Activated CD8-positive, alpha-beta memory T cell treated with anti-CD3 and anti-CD28 coated beads for 48 hours (primary cell): Measurements from ENCODE around the gene TMEM132A.

ENCODE experiments used
- DNase-seq, 3 experiments: peaks; one replicate each; pipeline ENCODE4 v3.0.0-alpha.2; 2020; ENCODE audit warnings: low read depth in 2 of 3, low spot score in 2 of 3

Gene TMEM132A

DNA sequence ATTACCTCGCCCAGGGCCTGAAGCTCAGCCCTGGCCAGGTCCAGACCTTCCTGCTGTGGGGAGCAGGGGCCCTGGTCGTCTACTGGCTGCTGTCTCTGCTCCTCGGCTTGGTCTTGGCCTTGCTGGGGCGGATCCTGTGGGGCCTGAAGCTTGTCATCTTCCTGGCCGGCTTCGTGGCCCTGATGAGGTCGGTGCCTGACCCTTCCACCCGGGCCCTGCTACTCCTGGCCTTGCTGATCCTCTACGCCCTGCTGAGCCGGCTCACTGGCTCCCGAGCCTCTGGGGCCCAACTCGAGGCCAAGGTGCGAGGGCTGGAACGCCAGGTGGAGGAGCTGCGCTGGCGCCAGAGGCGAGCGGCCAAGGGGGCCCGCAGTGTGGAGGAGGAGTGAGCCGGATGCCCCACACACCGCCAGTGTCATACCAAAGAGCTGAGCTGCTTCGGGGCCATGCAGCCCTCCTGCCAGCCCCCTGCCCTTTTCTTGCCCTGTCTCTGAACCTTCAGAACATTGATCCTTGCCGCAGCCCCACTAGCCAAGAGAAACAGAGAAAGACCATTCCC lies 2.4 kb upstream of the TMEM132A start:
- no peak for DNase-seq

DNA sequence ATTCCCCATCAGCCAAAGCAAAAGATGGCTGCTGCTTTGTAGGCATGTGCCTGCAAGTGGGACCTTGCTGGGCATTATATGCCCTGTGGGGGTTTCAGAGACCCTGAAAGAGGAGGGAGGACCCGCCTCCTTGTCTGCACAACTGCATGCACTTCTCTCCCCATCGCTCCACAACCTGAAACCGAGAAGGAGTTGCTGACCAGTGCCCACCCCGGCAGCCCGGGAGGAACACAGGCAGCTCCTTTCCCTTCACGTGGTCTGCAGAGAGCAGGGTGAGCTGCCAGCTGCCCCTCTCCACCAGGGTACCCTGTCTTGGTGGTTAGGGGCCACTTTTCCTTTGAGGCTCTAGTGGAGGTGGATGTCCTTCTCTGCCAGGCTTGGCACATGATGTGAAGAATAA lies 1.4 kb upstream of the TMEM132A start:
- no peak for DNase-seq

DNA sequence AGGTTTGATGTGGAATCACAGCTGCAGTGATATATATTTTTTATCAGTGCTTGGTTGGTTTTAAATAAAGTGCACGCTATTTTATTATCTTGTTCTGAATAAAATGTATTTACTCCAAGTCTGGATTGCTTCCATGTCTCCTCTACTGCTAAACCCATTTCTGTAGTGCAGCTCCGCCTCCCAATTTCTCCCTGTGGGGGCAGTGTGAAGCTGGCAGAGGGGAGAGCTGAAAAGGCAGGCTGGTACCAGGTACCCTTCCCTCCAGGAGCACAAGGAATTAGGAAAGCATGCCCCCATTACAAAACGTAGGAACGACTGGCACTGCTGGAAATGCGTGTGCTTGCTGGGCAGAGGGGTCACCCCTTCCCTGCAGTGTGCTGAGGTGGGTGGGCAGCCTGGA lies 934 bp upstream of the TMEM132A start:
- DNase-seq = no peak

DNA sequence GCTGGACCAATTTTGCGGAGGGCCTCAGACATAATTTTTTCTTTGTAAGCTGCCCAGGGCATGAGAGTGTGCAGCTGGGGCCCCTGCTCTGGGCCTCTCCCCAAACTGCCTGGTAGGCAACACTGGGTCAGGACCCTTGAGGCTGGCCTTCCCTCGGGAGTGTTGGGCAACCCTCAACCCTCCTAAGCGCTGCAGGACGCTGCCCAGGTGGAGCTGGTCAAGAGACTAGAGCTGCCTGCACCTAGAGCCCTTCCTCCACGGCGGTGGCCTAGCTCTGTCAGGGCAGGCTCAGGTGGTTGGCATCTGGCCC lies 505 bp upstream of the TMEM132A start:
- DNase-seq = no peak

DNA sequence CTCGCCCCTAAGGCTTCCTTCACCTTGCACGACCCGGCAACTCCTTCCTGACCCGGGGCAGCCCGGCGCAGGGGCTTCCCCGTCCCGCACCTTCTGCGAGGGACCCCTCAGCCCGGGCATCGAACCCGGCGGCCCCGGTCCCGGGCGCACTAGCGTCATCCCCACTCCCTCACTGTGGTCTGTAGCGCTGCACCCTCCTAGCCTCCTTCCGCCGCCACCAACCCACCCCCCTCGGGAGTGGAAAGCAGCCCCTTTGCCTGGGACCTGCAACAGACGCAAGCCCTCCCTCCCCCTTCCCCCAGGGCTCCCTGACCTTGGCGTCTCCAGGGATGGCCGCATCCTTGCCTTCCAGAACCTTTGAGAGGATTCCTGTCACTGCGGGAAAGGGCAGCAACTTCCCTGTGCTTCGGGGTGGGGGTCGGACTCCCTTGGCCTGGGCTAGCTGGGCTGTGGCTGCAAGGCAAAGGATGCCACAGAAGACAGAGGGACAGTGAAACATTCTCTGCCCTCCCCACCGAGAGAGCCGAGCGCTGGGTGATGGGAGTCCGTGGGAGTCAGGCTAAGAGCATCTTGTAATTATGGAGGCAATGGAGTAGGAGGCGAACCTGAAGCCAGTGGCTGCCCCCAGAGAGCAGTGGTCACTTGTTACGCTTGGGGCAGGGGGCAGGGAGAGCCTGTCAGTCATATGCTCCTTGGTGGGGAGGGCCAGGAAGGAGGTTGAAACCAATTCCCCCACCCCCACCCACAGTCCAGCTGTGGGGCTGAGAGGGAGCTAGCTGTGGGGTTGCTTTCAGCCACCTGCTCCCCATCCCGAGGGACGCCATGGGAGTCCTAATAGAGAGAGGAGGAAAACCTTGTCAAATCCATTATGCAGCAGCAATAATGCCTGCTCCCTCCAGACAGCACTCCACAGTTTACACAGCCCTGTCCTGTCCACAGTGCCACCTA lies 920 bp downstream of the TMEM132A start:
- no peak for DNase-seq

DNA sequence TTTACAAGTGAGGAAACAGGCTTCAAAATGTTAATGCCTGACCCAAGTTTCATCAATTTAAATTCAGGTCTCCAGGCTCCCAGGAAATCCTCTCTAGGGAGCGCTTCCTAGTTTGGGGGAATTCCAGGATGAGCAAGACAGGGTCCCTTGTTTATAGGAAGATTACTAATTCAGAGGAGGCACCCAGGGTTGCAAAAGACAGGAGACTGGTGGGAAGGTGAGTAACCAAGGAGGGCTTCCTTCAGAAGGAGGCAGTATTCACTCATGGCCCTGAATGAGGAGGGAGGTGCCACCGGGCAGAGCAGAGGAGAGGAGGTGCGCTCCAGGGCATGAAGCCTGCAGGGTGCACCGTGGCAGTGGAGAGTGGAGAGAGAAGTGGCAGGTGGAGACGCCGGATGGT lies 1.6 kb downstream of the TMEM132A start:
- DNase-seq = no peak

DNA sequence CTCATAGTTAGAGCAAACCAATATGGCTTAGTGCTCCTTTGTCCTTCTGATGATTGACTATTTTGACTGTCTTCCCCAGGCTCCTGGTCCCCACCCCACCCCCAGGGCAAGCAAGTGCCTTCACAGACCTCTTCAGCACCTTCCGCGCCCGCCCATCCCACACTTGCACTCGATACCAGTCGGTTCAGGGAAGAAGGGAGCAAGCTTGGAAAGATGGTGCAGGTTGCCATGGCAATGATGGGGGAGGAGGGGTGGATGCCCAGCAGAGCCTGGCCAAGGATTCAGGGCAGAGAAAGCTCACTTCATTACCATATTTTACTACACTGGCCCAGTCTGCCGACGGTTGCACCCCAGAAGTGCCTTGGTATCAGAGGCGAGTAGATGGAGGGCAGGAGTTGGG lies 2.2 kb downstream of the TMEM132A start:
- no peak for DNase-seq

DNA sequence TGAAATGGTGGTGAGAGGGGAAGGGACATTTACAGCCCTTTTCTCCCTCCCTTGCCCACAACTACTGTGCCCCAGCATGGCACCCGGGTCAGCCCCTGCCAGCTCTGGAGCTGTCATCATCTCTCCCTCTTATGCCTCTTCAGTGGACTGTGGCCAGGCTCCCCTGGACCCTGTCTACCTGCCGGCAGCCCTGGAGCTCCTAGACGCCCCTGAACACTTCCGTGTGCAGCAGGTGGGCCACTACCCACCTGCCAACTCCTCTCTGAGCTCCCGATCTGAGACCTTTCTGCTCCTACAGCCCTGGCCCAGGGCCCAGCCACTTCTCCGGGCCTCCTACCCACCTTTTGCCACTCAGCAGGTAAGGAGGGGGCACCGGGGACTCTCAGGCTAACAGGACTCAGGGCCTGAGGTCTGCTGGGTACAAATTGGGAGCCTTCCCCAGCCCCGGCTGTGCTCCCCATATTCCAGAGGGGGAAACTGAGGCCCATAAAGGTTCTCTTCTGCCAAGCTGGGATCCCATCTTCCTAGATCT lies 2.9 kb downstream of the TMEM132A start:
- no peak for DNase-seq

DNA sequence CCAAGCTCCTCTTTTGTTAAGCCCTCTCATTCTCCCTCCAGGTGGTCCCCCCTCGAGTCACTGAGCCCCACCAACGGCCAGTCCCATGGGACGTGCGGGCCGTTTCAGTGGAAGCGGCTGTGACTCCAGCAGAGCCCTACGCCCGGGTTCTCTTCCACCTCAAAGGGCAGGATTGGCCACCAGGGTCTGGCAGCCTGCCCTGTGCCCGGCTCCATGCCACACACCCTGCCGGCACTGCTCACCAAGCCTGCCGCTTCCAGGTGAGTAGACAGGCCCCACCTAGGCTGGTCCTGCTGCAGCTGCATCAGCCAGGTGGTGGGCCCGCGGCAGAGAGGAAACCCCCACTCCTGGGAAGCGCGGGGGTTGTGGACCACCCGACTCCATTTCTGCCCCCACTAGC lies 3.3 kb downstream of the TMEM132A start:
- no peak for DNase-seq

DNA sequence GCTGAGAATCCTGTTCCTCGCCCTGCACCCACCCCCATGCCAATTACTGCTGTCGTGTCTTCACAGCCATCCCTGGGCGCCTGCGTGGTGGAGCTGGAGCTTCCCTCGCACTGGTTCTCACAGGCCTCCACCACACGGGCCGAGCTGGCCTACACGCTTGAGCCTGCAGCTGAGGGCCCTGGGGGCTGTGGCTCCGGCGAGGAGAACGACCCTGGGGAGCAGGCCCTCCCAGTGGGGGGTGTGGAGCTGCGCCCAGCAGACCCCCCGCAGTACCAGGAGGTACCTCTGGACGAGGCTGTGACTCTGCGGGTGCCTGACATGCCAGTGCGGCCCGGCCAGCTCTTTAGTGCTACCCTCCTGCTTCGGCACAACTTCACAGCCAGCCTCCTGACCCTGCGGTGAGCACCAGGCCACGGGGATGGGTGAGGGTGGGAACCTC lies 4.3 kb downstream of the TMEM132A start:
- no peak for DNase-seq

DNA sequence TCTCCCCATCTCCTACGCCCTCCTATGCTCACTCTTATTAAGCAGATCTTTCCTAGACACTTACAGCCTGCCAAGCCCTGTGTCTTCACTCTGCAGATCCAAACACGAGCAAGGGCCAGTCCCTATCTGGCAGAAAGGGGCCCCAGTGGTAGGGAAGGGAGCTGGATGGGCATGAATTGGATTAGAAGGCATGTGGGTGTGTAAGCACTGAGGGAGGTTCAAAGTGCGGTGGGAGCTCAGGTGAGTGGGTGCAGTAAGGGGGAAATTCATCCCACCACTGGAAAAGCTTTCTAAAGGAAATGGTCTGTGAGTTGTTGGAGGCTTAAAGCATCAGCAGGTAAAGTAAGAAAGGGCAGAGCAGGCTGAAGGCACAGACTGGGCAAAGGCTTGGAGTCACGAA lies 5.5 kb downstream of the TMEM132A start:
- DNase-seq = no peak

DNA sequence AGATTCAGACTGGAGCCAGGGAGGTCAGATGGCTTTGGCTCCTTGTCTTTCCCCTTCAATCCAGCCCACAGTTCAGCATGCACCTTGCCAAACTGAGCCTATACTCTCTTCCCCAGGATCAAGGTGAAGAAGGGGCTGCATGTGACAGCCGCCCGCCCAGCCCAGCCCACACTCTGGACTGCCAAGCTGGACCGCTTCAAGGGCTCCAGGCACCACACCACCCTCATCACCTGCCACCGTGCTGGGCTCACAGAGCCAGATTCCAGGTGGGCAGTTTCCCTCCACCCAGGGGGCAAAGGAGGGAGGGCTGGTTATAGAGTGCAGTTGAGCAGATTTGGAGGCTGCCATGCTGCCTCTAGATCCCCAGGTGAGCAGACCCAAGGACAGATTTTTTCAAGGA lies 6.1 kb downstream of the TMEM132A start:
- no peak for DNase-seq

DNA sequence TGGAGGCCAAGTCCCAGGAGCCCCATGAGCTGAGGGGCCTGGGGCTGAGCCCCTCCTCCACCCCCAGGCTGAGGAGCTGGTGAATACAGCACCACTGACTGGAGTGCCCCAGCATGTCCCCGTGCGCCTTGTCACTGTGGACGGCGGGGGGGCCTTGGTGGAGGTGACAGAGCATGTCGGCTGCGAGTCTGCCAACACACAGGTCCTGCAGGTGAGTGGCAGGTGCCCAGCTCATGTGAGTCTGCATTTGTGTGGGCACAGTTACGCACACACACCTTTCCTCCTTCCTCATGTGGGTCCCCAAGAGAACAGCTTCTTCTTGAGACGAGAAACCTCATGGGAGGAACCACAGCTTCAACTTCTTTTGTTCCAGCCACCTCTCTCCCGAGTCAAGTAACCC lies 7.7 kb downstream of the TMEM132A start:
- DNase-seq = no peak

DNA sequence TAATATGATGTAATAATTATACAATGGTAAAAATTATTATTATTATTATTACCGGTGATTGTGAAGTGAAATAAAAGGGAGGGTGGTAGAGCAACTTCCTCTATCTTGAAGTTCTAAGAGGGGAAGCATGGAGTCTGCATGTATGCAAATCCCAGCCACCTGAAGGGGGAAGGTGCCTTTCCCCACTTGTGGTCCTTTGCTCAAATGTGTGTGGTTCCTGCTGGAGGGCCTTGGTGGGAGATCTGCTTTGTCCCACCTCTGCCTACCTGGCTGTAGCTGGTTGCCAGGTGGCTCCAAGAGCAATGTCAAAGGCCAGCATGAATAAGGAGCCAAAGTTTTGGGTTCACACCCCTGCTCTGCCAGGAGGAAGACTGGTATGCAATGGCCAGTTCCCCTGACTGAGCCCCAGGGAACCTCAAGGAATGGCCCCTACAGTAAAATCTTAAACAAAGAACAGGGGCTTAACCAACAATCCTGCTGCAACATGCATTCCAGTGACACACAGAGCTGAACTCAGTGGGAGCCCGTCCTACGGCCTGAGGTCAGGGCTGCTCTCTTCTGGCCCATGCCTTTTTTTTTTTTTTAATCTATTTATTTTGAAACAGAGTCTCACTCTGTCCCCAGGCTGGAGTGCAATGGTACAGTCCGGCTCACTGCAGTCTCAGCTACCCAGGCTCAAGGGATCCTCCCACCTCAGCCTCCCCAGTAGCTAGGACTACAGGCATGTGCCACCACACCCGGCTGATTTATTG lies 8.5 kb downstream of the TMEM132A start:
- DNase-seq = no peak

DNA sequence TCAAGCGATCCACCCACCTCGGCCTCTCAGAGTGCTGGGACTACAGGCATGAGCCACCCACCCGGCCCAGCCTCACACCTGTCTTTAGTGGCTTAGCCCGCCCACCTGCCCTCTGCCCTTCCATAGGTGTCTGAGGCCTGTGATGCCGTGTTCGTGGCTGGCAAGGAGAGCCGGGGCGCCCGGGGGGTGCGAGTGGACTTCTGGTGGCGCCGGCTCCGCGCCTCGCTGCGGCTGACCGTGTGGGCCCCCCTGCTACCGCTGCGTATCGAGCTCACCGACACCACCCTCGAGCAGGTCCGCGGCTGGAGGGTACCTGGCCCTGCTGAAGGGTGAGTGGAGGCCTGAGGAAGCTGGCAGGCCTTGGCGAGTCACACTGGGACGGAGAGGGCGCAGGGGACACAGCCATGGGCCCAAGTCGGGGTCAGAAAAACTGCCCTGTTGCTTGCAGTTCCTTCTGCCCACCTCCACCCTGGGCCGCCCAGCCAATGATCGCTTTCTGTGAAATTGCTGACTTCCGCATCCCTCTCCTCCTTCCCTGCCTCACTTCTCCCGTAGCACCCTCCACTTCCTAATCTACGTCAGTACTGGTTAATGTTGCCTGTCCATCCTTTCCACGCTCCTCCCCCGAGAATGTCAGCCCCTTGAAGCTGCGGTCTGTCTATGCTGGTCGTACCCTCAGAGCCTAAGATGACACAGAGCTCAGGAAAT lies 9.3 kb downstream of the TMEM132A start:
- DNase-seq = no peak

DNA sequence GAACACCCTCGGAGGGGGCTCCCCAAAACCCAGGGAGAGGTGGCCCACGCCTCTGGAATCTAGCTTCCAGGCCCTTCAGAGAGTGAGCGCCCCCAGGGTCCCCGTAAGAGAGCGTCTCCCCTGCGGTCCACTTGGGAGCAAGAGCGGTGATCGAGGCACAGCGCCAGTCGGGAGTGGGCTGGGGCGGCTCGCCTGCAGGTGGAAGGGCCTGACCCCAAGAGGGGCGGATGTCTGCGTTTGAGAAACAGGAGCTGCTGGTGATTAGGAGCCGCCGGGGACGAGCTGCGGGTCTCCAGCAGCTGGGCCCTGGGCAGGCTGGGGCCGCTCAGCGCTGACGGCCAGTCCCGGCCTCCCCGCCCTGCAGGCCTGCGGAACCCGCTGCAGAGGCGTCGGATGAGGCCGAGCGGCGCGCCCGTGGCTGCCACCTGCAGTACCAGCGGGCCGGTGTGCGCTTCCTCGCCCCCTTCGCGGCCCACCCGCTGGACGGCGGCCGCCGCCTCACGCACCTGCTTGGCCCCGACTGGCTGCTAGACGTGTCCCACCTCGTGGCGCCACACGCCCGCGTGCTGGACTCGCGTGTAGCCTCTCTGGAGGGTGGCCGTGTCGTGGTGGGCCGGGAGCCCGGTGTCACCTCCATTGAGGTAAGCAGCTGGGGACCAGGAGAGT lies 10.0 kb downstream of the TMEM132A start:
- DNase-seq = no peak

DNA sequence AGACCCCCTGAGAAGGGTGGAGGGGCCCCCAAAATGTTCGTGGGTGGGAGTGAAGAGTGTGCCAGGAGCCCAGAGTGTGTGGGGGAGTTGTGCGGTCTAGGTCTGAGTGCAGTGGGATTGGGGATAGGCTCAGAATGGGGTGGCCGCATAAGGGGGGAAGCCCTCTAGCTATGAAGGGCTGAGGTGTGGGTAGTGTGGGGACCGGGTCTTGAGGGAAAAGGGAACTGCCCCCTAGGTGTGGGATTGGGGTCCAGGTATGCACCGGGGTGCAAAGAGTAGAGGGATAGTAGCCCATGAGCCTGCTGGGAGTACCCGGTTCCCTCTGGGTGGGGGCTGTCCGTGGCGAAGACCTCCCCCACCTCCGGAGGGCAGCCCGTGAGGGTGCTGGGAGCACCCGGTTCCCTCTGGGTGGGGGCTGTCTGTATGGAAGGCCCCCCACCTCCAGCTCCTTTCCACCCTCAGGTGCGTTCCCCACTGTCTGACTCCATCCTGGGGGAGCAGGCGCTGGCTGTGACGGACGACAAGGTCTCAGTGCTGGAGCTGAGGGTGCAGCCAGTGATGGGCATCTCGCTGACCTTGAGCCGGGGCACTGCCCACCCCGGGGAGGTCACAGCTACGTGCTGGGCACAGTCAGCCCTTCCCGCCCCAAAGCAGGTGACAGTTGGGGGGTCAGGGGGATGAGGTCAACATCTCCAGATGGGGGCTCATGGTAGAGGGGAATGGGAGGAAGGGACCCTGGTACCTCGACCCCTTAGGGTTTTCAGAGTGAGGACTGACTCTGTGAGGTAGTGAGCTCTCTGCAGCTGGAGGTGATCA lies 10.7 kb downstream of the TMEM132A start:
- no peak for DNase-seq

DNA sequence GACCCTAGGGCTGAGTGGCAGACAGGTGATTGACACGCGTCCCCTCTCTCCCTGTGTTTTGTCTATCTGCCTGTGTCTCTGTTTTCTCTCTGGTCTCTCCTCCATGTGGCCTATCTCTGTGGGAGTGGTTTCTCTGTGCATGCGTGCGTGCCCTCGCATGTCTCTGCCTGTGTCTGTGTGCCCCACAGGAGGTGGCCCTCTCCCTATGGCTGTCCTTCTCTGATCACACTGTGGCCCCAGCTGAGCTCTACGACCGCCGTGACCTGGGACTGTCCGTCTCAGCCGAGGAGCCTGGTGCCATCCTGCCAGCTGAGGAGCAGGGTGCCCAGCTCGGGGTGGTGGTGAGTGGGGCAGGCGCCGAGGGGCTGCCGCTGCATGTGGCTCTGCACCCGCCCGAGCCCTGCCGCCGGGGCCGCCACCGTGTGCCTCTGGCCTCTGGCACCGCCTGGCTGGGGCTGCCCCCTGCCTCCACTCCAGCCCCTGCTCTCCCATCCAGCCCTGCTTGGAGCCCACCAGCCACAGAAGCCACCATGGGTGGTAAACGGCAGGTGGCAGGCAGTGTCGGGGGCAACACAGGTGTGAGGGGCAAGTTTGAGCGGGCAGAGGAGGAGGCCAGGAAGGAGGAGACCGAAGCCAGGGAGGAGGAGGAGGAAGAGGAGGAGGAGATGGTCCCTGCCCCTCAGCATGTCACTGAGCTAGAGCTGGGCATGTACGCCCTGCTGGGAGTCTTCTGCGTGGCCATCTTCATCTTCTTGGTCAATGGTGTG lies 11.6 kb downstream of the TMEM132A start:
- no peak for DNase-seq

DNA sequence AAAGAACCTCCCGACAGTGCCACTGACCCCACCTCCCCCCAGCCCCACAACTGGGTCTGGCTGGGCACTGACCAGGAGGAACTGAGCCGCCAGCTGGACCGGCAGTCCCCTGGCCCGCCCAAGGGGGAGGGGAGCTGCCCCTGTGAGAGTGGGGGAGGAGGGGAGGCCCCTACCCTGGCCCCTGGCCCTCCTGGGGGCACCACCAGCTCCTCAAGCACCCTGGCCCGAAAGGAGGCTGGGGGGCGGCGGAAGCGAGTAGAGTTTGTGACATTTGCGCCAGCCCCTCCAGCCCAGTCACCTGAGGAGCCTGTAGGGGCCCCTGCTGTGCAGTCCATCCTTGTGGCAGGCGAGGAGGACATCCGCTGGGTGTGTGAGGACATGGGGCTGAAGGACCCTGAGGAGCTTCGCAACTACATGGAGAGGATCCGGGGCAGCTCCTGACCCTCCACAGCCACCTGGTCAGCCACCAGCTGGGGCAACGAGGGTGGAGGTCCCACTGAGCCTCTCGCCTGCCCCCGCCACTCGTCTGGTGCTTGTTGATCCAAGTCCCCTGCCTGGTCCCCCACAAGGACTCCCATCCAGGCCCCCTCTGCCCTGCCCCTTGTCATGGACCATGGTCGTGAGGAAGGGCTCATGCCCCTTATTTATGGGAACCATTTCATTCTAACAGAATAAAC lies 12.3 kb downstream of the TMEM132A start:
- DNase-seq = no peak
